CD4-positive, alpha-beta T cell treated with Interleukin-1 beta for 1 hour (primary cell): ENCODE data around the gene ENG.

ENCODE experiments used
- DNase-seq, 2 donors: peaks; one replicate each; pipeline ENCODE4 v3.0.0-alpha.2; 2020 to 2022

The ENG gene

GRCh38 chr9:127790094-127790855, 64.2 kb downstream of the ENG start:
- no peak for DNase-seq

DNA sequence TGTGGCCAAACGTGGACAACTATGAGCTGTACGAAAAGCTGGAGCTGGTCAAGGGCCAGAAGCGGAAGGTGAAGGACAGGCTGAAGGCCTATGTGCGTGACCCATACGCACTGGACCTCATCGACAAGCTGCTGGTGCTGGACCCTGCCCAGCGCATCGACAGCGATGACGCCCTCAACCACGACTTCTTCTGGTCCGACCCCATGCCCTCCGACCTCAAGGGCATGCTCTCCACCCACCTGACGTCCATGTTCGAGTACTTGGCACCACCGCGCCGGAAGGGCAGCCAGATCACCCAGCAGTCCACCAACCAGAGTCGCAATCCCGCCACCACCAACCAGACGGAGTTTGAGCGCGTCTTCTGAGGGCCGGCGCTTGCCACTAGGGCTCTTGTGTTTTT, 65.3 kb downstream of the ENG start:
- DNase-seq = no peak

DNA sequence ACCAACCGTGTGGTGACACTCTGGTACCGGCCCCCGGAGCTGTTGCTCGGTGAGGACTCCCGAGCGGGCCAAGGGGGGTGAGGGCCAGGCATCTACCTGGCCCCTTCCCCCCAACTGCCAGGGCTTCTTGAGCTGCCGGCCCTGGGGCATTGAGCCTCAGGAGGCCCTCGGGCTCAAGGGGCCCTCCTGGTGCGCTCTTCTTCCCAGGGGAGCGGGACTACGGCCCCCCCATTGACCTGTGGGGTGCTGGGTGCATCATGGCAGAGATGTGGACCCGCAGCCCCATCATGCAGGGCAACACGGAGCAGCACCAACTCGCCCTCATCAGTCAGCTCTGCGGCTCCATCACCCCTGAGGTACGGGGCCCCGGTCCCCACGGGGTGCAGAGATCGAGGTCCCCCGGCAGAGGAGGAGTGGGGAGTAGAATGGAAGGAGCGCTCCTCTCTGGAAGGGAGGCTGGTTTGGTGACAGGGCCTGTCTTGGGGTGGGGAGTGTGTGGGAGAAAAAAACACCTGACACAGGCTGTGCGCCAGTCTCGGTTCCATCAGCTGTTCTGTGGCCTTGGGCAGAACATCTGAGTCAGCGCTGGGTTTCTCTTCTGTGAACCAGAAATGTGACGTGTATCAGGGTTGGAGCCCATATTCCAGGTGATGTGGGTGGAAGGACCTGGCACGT, 66.0 kb downstream of the ENG start:
- no peak for DNase-seq

DNA sequence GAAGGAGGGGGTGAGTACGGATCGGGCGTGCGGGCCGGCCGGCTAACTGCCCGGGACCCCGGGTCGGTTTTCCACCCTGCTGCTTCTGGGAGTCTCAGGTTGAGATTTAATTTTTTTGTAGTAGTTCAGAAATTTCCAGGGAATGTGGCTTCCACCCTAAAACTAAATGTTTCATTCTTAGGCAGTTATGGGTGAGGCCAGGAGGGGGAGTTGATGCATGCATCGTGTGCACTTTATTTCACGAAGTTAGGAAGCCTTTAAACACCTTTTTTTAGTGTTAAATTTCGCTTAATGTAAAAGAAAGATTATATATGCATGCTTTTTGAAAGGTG, 67.7 kb downstream of the ENG start:
- DNase-seq = no peak

DNA sequence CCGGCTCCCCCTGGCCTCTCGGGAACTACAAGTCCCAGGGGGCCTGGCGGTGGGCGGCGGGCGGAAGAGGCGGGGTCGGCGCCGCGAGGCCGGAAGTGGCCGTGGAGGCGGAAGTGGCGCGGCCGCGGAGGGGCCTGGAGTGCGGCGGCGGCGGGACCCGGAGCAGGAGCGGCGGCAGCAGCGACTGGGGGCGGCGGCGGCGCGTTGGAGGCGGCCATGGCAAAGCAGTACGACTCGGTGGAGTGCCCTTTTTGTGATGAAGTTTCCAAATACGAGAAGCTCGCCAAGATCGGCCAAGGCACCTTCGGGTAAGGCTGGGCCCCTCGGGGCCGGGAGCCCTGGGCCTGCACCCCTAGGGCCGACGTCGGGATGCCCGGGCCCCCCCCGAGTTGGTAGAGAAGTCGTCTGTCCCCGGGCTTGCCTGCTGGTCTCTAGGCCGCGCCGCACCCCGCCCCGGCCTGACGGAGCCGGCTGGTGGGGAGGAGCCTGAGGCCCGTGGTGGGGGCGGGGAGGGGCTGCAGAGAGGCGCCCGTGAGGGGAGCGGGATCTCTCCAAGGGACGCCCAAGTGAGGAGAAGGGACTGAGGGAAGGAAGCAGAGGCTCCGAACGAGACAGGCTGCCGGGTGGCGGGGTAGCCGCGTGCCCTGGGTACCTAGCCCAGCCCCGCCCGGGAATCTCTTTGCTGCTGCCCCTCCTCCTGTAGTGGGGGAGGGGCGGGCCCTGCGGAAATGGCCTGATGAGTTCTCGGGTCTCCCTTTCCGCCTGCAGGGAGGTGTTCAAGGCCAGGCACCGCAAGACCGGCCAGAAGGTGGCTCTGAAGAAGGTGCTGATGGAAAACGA, 68.3 kb downstream of the ENG start, which contains the start of gene CDK9:
TSS of gene CDK9 (plus strand) at position 102 of the 840 bp plus-strand sequence. CDS start at position 217, 115 bp downstream.
- peak; percentile 92 to 94 for DNase-seq

GRCh38 chr9:127785023-127785932, 69.2 kb downstream of the ENG start:
- peak; percentile 90 to 93 for DNase-seq

DNA sequence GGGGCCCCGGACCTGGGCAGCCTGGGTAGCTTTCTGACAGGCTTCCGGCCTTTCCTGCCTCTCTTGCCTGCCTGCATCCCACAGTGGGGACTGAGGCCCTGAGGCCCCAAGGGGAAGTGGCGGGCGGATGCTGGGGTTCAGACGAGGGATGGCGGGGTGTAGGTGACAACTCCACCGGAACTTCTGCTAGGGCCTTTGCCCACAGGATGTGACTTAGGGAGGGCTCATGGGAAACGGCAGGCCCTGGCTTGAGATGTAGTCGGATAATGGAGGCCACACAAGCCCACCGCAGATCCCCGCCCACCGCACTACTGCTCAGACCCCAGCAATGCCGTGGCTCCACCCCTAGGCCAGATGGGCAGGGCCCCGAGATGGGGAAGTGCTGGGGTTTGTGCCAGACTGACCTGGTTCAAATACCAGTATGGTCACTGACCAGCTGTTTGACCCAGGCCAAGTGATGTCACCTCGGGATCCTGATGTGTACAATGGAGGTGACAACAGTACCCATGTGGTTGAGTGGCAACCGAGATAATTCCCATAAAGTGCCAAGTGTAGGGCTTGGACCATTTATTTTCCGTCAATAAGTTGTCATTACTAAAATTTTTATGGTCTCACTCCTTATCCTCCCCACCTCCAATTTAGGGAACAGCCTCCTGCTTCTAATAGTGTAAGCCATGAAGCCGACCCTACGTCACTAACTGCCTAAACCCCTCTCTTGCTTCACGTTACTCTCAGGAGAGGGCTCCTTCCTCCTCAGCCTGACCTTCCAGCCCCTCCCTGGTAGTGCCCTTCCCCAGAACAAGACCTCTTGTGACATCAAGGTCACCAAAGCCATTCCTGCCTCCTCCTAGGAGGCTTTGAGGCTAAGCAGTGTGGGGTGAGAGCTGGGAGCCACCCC, 71.1 kb downstream of the ENG start:
- peak; percentile 88 to 89 for DNase-seq

GRCh38 chr9:127781806-127782205, 72.7 kb downstream of the ENG start:
- no peak for DNase-seq

- DNase-seq = peak in 1 of 2 donors; percentile 67
Observed at GRCh38 chr9:127780909-127781308, 73.5 kb downstream of the ENG start.

GRCh38 chr9:127780126-127780885, 74.2 kb downstream of the ENG start:
- no peak for DNase-seq

DNA sequence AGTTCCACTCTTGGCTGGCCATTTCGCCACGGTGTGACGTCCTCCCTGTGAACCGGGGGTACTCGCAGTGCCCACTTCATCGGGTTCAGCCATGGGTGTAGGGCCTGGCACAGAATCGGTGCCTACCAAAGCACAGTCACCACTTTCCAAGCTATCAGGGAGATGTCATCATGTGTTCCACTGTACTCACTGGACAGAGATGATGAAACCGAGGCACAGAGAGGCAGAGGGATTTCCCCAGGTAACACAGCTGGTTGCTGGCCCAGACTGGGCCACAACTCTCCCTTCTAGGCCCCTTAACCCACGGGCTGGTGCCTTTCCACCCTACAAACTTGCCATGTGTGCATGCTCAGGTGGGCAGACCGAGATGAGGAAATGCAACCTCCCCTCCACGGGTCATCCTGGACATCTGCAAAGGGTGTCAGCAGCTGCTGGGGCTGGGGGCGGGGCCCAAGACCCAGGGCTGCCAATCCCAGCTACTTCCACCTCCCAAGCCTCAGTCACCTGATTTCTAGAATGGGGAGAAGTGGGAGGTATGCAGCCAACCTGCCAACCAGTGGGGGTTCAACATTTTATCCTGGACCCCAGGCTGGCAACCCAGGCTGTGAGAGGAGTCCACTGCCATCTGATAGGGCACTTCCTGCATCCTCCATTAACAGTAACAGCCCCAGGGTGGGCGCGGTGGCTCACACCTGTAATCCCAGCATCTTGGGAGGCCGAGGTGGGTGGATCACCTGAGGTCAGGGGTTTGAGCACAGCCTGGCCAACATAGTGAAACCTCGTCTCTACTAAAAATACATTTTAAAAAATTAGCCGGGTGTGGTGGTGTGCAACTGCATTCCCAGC, 75.1 kb downstream of the ENG start:
- peak; percentile 71 to 73 for DNase-seq

DNA sequence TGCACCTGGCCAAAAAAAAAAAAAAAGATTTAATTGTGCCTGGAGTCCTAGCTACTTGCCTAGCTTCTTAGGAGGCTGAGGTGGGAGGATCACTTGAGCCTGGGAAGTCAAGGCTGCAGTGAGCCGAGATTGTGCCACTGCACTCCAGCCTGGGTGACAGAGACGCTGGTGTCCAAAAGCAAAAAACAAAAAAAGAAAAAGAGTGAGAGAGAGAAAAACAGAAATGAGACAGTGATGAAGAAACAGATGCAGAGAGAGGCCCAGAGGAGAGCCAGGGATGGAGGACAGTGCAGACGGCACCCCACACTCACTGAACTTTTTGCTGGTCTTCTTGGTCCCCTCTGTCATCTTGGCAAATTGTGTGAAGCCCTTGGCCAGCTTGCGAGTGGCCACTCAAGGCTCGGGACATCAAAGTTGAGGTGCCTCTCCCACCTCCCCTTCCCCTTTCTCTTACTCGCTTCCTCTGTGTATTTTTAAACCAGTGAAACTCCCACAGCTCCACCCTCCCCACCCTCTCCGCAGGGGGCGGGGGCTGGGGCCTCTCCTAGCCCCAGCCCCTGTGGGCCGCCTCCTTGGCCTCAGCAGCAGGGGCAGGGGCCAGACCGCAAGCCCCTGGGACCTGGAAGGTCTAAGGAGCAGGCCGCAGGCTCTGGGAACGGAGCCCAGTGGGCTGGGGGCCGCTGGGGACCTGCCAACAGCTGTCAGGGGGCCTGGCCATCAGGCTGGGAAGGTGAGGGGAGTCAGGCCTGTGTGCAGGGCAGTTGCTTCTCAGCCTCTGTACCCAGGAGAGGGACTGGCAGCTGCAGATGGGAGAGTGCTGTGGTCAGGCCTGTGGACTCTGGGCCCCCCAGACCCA, 76.0 kb downstream of the ENG start, which contains the start of gene SH2D3C:
TSS of gene SH2D3C (minus strand) at position 387 of the 856 bp plus-strand sequence. CDS start at position 348, 39 bp downstream.
- peak; percentile 57 to 71 for DNase-seq

DNA sequence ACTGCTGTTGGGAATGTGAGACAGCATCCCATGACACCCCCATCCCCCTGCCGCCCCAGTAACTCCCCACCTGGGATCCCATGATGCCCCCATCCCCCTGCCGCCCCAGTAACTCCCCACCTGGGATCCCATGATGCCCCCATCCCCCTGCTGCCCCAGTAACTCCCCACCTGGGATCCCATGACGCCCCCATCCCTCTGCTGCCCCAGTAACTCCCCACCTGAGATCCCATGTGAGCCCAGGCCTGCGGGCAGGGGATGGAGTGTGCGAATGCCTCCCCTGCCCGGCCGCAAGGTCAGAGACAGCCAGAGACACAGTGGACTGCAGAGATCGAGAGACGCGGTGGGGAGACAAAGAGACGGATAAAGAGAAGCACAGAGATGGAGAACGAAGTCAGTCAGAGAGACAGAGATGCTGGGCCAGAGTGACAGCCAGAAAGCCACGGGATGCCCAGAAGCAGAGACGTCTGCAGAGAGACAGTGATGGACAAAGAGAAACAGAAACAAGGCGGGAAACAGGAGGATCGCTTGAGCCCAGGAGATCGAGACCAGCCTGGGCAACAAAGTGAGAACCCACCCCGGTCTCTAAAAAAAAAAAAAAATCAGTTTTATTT, 77.0 kb downstream of the ENG start:
- peak in 1 of 2 donors; percentile 34 for DNase-seq

GRCh38 chr9:127776924-127777289, 77.6 kb downstream of the ENG start:
- no peak for DNase-seq

DNA sequence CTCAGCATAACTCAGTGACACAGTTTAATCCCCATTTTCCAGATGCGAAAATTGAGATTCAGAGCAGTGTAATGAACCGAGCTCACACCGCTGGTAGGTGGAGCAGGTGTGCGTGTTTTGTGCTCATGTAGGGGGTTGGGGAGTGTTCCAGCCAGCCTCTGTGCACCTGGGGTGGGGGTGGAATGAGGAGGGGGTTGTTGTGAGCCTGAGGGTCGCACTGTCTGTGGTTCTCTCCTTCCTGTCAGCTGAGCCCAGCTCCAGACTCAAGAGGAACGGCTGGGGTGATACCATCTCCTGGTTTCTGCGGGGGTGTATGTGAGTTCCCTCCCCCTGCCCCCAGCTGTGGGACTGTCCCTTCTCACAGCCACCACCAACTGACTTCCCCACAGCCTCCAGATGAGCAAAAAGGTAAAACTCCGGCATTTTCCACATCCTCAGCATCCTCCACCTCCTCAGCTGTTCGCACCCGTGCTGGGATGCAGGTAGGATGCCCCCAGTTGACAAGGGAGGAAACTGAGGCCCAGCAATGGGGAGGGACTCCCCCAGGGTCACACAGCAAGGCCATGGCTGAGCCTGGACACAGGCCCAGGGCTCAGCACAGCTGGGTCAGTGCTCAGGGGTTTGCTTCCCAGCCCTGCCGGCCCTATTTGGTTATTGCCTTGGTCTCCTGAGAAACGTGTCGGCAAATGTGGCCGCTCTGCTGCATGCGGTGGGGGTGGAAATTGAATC, 78.1 kb downstream of the ENG start:
- peak; percentile 84 to 86 for DNase-seq

DNA sequence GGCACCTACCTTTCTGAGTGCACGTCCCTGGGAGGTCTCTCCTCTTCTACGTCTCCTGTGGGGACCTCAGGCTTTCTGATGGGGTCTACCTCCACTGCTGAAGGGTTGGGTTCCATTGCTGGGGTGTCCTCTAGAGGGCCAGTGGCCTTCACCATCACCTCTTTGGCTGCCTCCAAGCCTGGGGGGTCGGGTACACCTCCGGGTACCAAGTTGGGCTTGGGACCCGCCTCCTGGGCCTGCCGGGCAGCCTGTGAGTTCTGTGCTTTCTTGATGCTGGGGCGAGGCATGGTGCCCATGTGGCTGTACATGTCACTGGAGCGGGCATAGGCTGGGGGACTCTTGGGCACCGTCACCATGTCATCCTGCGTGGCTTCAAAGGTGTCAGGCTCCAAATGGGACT, 80.5 kb downstream of the ENG start:
- DNase-seq = no peak

DNA sequence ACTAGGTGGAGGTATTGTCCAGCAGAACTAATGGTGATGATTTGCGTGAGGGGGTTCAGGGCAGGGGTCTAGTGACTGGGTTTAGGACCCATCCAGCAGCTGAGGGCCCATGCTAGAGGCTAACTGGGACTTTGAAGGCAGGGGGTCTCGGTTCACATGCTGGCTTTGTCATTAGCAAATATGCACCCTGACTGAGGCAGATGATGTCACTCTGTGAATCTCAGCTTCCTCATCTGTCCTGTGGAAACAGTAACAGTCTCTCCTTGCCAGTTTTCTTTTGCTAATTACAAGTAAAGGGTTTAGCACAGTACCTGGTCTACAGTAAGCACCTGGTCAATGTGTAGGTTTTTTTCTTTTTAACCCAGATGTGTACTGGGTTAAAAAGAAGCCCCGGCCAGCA, 81.2 kb downstream of the ENG start:
- no peak for DNase-seq
